H1 (cell line): ENCODE measurements around the gene DHCR24. TPM values are rescaled to one million over a fixed set of nuclear protein-coding genes. Genes with fewer than 3 reads are reported as not detected.

Experiments
- CREB1 ChIP-seq: IDR thresholded peaks from 2 replicates; pipeline ENCODE4 v1.6.1; 2012; ENCODE audit warnings: inconsistent platforms
- MAFK ChIP-seq: IDR thresholded peaks from 2 replicates; pipeline ENCODE4 v1.6.1; 2012; ENCODE audit warnings: low read depth, mild to moderate bottlenecking, improper control_type of control experiment, low read length
- polyA plus RNA-seq, 7 experiments: library from polyadenylated mRNA; depleted of rRNA in 3 of 7; stranded (reverse) in 5 of 7; unstranded in 2 of 7; fragments of >200 nt in 5 of 7; fragments of 200-250 nt in 2 of 7; gene quantifications; 1 replicate in 5 of 7; 2 replicates in 1 of 7; 4 replicates in 1 of 7; pipeline versions ENCODE4 v1.2.1 to v1.2.3, GENCODE V29; 2011 to 2013; ENCODE audit warnings: missing spikeins in 2 of 7, mixed read lengths in 2 of 7
- total RNA-seq: library from RNA; stranded (reverse); fragmentation: NEBNext Ultra II Directional; extraction: Animal tissue kit (Norgen Biotek cat#: 25700); gene quantifications from 2 replicates; pipeline ENCODE4 v1.2.1, GENCODE V29; 2021

Gene DHCR24
- total and polyA plus RNA-seq, 2 of the 8 experiments (the other 6 are each of a cell fraction or from before 2014, with no cell fraction given), result 370 to 419 TPM

DNA sequence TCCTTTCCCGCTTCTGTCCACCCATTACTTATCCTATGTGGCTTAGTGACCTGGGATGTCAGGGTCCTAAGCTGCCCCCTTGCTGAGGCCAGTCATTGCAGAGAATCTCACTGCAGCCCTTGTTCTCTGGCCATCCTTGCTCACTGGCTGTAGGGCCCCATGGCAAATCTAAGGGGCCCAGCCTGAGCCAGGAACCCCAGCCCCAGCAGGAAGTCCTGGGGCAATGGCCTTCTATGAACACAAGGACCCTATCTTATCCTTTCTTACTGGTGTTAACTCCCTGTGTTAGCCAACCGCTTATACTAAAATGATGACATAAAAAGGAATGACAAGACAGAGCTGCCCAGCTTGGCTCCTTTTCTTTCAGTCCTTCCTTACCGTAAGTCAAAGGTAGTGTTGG, 29.9 kb downstream of the DHCR24 start (continued):
- TF ChIP-seq CREB1 (no peak), MAFK (no peak)
